Neural crest cell (in vitro differentiated cells): Measurements from ENCODE around the gene LGR6. TPM values are rescaled to one million over a fixed set of nuclear protein-coding genes. Genes with fewer than 3 reads are reported as not detected.

Source experiments
- DNase-seq: peaks from one replicate; pipeline ENCODE4 v3.0.0; 2021; ENCODE audit warnings: low read depth, mixed read lengths, low spot score
- H3K27ac Mint-ChIP-seq: one replicate; pipeline ENCODE4 v1.8.0; 2021; ENCODE audit warnings: mild to moderate bottlenecking, mixed read lengths; ENCODE audit not compliant: unreplicated experiment
- H3K27me3 Mint-ChIP-seq: 2 replicates; pipeline ENCODE4 v1.8.0; 2021; ENCODE audit warnings: low read depth, mild to moderate bottlenecking, mixed read lengths
- H3K36me3 Mint-ChIP-seq: 2 replicates; pipeline ENCODE4 v1.8.0; 2021; ENCODE audit warnings: low read depth, mild to moderate bottlenecking, mixed read lengths
- H3K4me1 Mint-ChIP-seq: 2 replicates; pipeline ENCODE4 v1.8.0; 2021; ENCODE audit warnings: mixed read lengths
- H3K4me3 Mint-ChIP-seq: one replicate; pipeline ENCODE4 v1.8.0; 2021; ENCODE audit warnings: mild to moderate bottlenecking, mixed read lengths
- H3K9me3 Mint-ChIP-seq: 2 replicates; pipeline ENCODE4 v1.8.0; 2021; ENCODE audit warnings: mixed read lengths
- CTCF ChIP-seq: fragments of 200-600 bp; sonication (generic); conservative IDR thresholded peaks from 2 replicates; pipeline ENCODE4 v1.5.0; 2021; ENCODE audit warnings: antibody characterized with exemption, mild to moderate bottlenecking
- total RNA-seq: library from RNA; stranded (reverse); gene quantifications from 2 replicates; pipeline ENCODE4 v1.2.1, GENCODE V29; 2021

The LGR6 gene
- total RNA-seq, 1 donor from 2014 or later, result 0.16 TPM

DNA sequence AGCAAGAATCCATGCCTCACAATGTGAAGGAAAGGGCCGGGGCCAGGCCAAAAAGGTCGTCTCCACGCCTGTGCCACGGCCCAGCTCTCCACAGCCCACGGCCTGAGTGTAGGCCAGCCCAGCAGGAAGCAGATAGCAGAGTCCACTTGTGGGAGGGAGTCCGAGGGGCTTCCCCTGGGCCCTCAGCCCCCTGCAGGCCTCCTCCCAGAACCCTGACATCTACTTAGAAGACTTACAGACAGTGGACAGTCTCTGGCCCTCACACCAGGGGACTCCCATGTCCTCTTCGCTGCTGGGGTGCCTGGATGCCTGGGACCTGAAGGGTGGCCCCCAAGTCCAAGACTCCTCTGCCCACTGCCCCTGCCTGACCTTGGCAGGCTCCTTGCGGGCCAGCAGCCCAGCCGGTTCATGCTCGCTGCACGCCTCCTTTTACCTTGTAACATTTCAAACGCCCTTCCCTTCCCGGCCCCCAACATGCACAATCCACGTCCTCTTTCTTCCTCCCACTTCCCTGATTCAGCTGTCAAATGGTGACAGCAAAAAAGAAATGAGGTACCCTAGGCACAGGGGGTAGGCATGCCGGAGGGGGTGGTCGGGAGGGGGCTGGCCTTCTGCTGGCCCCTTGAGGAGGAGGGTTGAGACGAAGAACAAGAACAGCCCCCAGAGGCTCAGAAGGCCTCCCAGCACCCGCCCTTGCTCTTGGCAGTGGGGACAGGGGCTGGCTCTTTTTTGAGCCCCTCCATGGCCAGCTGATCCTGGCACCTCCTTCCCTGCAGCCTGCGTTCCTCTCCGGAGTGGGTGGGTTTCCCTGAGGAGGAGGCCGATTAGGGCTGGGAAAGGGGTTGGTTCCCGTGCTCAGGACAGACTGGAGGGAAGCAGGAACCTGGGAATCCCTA is 32.2 kb upstream of the LGR6 start:
- Mint-ChIP-seq H3K9me3 (no peaks in the 10 kb centered on the region), H3K36me3 (no peaks in the 10 kb centered on the region), H3K27me3 (no peaks in the 10 kb centered on the region), H3K27ac (peak overlapping the region; percentile 57), H3K4me3 (no peak overlapping the region), H3K4me1 (peaks cover 21% of the 10 kb centered on the region)
- DNase-seq, result no peak
- no peak for TF ChIP-seq CTCF

- Mint-ChIP-seq H3K4me1 (peaks cover 21% of the 10 kb centered on the region), H3K27ac (no peak overlapping the region), H3K4me3 (no peak overlapping the region), H3K27me3 (no peaks in the 10 kb centered on the region), H3K9me3 (no peaks in the 10 kb centered on the region), H3K36me3 (no peaks in the 10 kb centered on the region)
- TF ChIP-seq CTCF, result no peak
- DNase-seq, result no peak
These were observed 31.6 kb upstream of the LGR6 start for GRCh38 chr1:202162047-202162417.

GRCh38 chr1:202162418-202163280 is 30.9 kb upstream of the LGR6 start:
- Mint-ChIP-seq H3K4me3 (no peak overlapping the region), H3K4me1 (peaks cover 21% of the 10 kb centered on the region), H3K27me3 (no peaks in the 10 kb centered on the region), H3K36me3 (no peaks in the 10 kb centered on the region), H3K9me3 (no peaks in the 10 kb centered on the region), H3K27ac (peak overlapping the region; percentile 78)
- DNase-seq, result no peak
- TF ChIP-seq CTCF, result no peak

DNA sequence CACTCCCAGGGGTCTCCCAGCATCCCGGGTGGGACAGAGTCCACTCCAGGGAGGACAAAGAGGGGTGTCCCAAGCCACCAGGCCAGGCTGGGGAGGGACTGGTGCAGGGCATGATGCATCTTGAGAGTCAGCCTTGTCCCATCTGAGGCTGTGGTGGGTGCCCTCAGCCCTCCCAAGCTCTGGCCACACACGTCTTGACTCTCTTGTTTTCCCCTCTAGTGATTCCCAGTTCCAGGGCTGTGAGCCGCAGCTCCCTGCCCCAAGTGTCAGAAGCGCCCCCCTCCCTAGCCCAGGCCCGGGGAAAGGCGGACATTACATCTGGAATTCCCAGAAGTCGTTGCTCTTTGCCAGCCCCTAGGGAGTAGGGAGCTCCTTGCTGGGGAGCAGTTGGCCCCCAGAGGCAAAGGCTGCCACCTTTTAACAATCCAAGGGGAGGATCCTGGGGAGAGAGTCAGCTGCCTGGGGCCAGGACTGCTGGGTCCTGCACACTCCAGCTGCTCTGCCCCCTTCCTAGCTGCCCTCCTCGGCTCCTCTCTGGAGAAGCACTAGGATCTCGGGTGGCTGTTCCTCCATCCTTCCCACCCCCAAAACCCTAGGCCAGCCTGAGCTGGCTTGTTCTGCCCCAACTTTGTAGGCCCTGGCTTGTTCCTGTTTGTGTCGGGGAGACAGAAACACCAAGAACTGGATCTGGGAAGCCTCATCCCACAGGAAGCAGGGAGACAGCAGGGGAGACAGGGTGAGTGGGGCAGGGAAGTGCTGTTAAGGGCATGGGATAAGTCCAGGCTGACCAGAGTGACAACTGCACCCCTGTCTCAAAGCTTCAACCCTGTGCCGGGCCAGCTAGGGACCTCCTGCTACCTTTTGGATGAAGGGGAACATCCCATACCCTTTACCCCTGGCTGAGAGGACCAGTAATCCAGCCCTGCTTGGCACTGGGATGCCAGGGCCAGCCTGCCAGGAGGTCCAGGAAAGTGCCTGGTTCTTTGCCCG is 30.0 kb upstream of the LGR6 start:
- Mint-ChIP-seq H3K4me1 (peaks cover 21% of the 10 kb centered on the region), H3K27ac (no peak overlapping the region)

More for the DNA sequence above, 30.0 kb upstream of the LGR6 start:
- no peak for TF ChIP-seq CTCF
- Mint-ChIP-seq H3K27me3 (no peaks in the 10 kb centered on the region), H3K4me3 (no peak overlapping the region), H3K36me3 (no peaks in the 10 kb centered on the region), H3K9me3 (no peaks in the 10 kb centered on the region)
- DNase-seq, result no peak
